ENCODE data around the gene FAM184B.

The FAM184B gene

DNA sequence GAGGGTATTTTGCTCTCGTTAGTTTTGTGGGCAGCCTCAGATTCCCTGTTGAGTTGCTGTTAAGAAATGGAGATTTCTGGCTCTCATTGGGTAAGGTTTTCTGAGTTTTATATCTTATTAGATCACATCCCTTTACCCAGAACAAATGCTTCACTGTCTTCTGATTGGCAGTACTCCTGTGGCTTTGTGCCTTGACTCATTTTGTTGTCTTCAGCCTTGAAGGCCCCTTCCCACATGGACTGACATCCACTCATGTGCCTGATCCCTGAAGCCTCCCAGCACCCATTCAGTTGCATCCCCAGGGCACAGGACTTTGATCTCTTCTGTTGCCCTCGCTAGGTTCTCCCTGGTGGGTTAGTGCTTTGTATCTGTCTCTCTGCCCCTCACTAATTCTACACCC lies 156.6 kb downstream of the FAM184B start:
- Histone ChIP-seq H3K4me1 (ENCODE audit: control insufficient read depth, insufficient read depth, low read length) (no peaks in the 10 kb centered on the region), H3K27ac (ENCODE audit: extremely low read depth, low read depth, low read length) (no peak overlapping the region), H3K9me3 (ENCODE audit: control insufficient read depth, insufficient read depth, low read depth, low read length) (no peaks in the 10 kb centered on the region), H3K4me3 (ENCODE audit: low read depth, low read length) (no peak overlapping the region), H3K36me3 (ENCODE audit: control insufficient read depth in 2 of 2, insufficient read depth in 1 of 2, low read length in 2 of 2) (peaks cover 35 to 98% of the 10 kb centered on the region in 2 experiments)
- ChIA-PET CTCF (no interaction called here), POLR2A (no interaction called here)
- TF ChIP-seq, protein P1, sequence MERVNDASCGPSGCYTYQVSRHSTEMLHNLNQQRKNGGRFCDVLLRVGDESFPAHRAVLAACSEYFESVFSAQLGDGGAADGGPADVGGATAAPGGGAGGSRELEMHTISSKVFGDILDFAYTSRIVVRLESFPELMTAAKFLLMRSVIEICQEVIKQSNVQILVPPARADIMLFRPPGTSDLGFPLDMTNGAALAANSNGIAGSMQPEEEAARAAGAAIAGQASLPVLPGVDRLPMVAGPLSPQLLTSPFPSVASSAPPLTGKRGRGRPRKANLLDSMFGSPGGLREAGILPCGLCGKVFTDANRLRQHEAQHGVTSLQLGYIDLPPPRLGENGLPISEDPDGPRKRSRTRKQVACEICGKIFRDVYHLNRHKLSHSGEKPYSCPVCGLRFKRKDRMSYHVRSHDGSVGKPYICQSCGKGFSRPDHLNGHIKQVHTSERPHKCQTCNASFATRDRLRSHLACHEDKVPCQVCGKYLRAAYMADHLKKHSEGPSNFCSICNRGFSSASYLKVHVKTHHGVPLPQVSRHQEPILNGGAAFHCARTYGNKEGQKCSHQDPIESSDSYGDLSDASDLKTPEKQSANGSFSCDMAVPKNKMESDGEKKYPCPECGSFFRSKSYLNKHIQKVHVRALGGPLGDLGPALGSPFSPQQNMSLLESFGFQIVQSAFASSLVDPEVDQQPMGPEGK (tag by site-specific recombination; IDR thresholded peaks at IDR 0.05): no peak
- TF ChIP-seq, protein P2, sequence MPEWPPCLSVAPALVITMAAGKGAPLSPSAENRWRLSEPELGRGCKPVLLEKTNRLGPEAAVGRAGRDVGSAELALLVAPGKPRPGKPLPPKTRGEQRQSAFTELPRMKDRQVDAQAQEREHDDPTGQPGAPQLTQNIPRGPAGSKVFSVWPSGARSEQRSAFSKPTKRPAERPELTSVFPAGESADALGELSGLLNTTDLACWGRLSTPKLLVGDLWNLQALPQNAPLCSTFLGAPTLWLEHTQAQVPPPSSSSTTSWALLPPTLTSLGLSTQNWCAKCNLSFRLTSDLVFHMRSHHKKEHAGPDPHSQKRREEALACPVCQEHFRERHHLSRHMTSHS (tag by site-specific recombination; IDR thresholded peaks at IDR 0.05): no peak
- TF ChIP-seq SETDB1 (IDR thresholded peaks at IDR 0.05; ENCODE audit: insufficient read length, low read length) (no peak), ZNF114 (tag by site-specific recombination; IDR thresholded peaks at IDR 0.05) (no peak), ZSCAN23 (tag by site-specific recombination; IDR thresholded peaks at IDR 0.05) (no peak), TRIM28 (IDR thresholded peaks at IDR 0.05; ENCODE audit: borderline replicate concordance, low read length) (no peak)
- TF ChIP-seq, protein P3, sequence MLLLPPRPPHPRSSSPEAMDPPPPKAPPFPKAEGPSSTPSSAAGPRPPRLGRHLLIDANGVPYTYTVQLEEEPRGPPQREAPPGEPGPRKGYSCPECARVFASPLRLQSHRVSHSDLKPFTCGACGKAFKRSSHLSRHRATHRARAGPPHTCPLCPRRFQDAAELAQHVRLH (tag by site-specific recombination; IDR thresholded peaks at IDR 0.05): no peak
- TF ChIP-seq, protein P4, sequence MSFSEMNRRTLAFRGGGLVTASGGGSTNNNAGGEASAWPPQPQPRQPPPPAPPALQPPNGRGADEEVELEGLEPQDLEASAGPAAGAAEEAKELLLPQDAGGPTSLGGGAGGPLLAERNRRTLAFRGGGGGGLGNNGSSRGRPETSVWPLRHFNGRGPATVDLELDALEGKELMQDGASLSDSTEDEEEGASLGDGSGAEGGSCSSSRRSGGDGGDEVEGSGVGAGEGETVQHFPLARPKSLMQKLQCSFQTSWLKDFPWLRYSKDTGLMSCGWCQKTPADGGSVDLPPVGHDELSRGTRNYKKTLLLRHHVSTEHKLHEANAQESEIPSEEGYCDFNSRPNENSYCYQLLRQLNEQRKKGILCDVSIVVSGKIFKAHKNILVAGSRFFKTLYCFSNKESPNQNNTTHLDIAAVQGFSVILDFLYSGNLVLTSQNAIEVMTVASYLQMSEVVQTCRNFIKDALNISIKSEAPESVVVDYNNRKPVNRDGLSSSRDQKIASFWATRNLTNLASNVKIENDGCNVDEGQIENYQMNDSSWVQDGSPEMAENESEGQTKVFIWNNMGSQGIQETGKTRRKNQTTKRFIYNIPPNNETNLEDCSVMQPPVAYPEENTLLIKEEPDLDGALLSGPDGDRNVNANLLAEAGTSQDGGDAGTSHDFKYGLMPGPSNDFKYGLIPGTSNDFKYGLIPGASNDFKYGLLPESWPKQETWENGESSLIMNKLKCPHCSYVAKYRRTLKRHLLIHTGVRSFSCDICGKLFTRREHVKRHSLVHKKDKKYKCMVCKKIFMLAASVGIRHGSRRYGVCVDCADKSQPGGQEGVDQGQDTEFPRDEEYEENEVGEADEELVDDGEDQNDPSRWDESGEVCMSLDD (tag by site-specific recombination; IDR thresholded peaks at IDR 0.05): no peak

DNA sequence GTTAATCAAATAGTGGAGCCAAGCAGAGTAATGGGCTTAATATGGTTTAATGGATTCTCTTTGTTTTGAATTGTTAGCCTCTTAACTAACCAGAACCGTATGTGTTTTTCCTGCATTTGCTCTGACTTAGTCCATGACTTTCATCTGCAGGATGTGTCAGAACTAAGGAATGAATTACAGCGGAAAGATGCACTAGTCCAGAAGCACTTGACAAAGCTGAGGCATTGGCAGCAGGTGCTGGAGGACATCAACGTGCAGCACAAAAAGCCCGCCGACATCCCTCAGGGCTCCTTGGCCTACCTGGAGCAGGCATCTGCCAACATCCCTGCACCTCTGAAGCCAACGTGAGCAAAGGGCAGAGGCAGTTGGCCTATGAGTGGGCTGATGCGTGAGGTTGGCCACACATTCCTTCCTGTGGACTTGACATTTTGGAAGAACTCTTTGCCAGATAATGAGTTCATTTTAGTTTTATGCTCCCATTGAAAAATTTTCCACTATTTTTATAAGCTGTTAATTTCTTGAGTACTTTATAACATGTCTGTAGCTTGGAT lies 157.9 kb downstream of the FAM184B start:
- Histone ChIP-seq H3K4me3 (ENCODE audit: low read depth, low read length) (no peak overlapping the region), H3K9me3 (ENCODE audit: control insufficient read depth, insufficient read depth, low read depth, low read length) (no peaks in the 10 kb centered on the region), H3K4me1 (ENCODE audit: control insufficient read depth, insufficient read depth, low read length) (no peaks in the 10 kb centered on the region), H3K36me3 (ENCODE audit: control insufficient read depth in 2 of 2, insufficient read depth in 1 of 2, low read length in 2 of 2) (peaks cover 35 to 98% of the 10 kb centered on the region in 2 experiments), H3K27ac (ENCODE audit: extremely low read depth, low read depth, low read length) (no peak overlapping the region)
- ChIA-PET POLR2A (no interaction called here), CTCF (no interaction called here)
- TF ChIP-seq, protein P5, sequence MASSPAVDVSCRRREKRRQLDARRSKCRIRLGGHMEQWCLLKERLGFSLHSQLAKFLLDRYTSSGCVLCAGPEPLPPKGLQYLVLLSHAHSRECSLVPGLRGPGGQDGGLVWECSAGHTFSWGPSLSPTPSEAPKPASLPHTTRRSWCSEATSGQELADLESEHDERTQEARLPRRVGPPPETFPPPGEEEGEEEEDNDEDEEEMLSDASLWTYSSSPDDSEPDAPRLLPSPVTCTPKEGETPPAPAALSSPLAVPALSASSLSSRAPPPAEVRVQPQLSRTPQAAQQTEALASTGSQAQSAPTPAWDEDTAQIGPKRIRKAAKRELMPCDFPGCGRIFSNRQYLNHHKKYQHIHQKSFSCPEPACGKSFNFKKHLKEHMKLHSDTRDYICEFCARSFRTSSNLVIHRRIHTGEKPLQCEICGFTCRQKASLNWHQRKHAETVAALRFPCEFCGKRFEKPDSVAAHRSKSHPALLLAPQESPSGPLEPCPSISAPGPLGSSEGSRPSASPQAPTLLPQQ (tag by site-specific recombination; IDR thresholded peaks at IDR 0.05): no peak
- TF ChIP-seq, protein P6, sequence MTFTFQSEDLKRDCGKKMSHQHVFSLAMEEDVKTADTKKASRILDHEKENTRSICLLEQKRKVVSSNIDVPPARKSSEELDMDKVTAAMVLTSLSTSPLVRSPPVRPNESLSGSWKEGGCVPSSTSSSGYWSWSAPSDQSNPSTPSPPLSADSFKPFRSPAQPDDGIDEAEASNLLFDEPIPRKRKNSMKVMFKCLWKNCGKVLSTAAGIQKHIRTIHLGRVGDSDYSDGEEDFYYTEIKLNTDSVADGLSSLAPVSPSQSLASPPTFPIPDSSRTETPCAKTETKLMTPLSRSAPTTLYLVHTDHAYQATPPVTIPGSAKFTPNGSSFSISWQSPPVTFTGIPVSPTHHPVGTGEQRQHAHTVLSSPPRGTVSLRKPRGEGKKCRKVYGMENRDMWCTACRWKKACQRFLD (tag by site-specific recombination; IDR thresholded peaks at IDR 0.05): no peak
- no peak for TF ChIP-seq OSR2 (tag by site-specific recombination; IDR thresholded peaks at IDR 0.05)
- no peak for TF ChIP-seq ZNF670 (tag by site-specific recombination; IDR thresholded peaks at IDR 0.05; ENCODE audit: low read depth)
- no peak for TF ChIP-seq ZNF629 (tag by site-specific recombination; IDR thresholded peaks at IDR 0.05)
- TF ChIP-seq, protein P7, sequence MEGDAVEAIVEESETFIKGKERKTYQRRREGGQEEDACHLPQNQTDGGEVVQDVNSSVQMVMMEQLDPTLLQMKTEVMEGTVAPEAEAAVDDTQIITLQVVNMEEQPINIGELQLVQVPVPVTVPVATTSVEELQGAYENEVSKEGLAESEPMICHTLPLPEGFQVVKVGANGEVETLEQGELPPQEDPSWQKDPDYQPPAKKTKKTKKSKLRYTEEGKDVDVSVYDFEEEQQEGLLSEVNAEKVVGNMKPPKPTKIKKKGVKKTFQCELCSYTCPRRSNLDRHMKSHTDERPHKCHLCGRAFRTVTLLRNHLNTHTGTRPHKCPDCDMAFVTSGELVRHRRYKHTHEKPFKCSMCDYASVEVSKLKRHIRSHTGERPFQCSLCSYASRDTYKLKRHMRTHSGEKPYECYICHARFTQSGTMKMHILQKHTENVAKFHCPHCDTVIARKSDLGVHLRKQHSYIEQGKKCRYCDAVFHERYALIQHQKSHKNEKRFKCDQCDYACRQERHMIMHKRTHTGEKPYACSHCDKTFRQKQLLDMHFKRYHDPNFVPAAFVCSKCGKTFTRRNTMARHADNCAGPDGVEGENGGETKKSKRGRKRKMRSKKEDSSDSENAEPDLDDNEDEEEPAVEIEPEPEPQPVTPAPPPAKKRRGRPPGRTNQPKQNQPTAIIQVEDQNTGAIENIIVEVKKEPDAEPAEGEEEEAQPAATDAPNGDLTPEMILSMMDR (tag by site-specific recombination; IDR thresholded peaks at IDR 0.05): no peak
- no peak for TF ChIP-seq IKZF3 (tag by site-specific recombination; IDR thresholded peaks at IDR 0.05)
- TF ChIP-seq, protein P8, sequence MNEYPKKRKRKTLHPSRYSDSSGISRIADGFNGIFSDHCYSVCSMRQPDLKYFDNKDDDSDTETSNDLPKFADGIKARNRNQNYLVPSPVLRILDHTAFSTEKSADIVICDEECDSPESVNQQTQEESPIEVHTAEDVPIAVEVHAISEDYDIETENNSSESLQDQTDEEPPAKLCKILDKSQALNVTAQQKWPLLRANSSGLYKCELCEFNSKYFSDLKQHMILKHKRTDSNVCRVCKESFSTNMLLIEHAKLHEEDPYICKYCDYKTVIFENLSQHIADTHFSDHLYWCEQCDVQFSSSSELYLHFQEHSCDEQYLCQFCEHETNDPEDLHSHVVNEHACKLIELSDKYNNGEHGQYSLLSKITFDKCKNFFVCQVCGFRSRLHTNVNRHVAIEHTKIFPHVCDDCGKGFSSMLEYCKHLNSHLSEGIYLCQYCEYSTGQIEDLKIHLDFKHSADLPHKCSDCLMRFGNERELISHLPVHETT (tag by site-specific recombination; IDR thresholded peaks at IDR 0.05): no peak
- TF ChIP-seq, protein P2 (tag by site-specific recombination; IDR thresholded peaks at IDR 0.05): no peak
- TF ChIP-seq HOXD13 (CRISPR knock-in tag; IDR thresholded peaks at IDR 0.05; ENCODE audit: borderline replicate concordance): no peak
- TF ChIP-seq ZNF274 (IDR thresholded peaks at IDR 0.05; ENCODE audit: low read length): no peak
- TF ChIP-seq ZNF274 (tag by site-specific recombination; IDR thresholded peaks at IDR 0.05; ENCODE audit: borderline replicate concordance): no peak
- TF ChIP-seq ZNF354C (tag by site-specific recombination; IDR thresholded peaks at IDR 0.05; ENCODE audit: borderline replicate concordance, low read depth): no peak
- TF ChIP-seq ZSCAN30 (tag by site-specific recombination; IDR thresholded peaks at IDR 0.05): no peak
- no peak for TF ChIP-seq ZNF433 (tag by site-specific recombination; IDR thresholded peaks at IDR 0.05; ENCODE audit: low read depth)
